ENCODE data around the gene COL9A2. TPM values are rescaled to one million over a fixed set of nuclear protein-coding genes. Genes with fewer than 3 reads are reported as not detected.
A peak's percentile ranks its signal among the peaks of the same experiment; 100 is the strongest.

The COL9A2 gene
- total RNA-seq, 1 donor from 2014 or later = 2.1 TPM

GRCh38 chr1:40256401-40257084, 60.5 kb downstream of the COL9A2 start:
- H3K27ac Mint-ChIP-seq (ENCODE audit: unreplicated experiment) = peak overlapping the region; percentile 100
- TF ChIP-seq CTCF (IDR thresholded peaks at IDR 0.05) = no peak

GRCh38 chr1:40255231-40255630, 61.9 kb downstream of the COL9A2 start:
- Mint-ChIP-seq H3K4me1 (ENCODE audit: unreplicated experiment) (peaks cover 28% of the 10 kb centered on the region), H3K27ac (ENCODE audit: unreplicated experiment) (no peak overlapping the region), H3K27me3 (ENCODE audit: unreplicated experiment) (no peaks in the 10 kb centered on the region), H3K4me3 (ENCODE audit: unreplicated experiment) (no peak overlapping the region), H3K36me3 (ENCODE audit: unreplicated experiment) (no peaks in the 10 kb centered on the region), H3K9me3 (ENCODE audit: unreplicated experiment) (no peaks in the 10 kb centered on the region)
- no peak for DNase-seq (ENCODE audit: extremely low spot score, unreplicated experiment)
- no peak for TF ChIP-seq CTCF (IDR thresholded peaks at IDR 0.05)

More at GRCh38 chr1:40256401-40257084, 60.5 kb downstream of the COL9A2 start:
- no peaks in the 10 kb centered on the region for H3K27me3 Mint-ChIP-seq (ENCODE audit: unreplicated experiment)
- H3K9me3 Mint-ChIP-seq (ENCODE audit: unreplicated experiment) = no peaks in the 10 kb centered on the region
- peak overlapping the region; percentile 95 for H3K4me3 Mint-ChIP-seq (ENCODE audit: unreplicated experiment)
- DNase-seq (ENCODE audit: extremely low spot score, unreplicated experiment) = no peak
- H3K36me3 Mint-ChIP-seq (ENCODE audit: unreplicated experiment) = peaks cover 8% of the 10 kb centered on the region
- peaks cover 31% of the 10 kb centered on the region for H3K4me1 Mint-ChIP-seq (ENCODE audit: unreplicated experiment)

GRCh38 chr1:40252601-40253000, 64.5 kb downstream of the COL9A2 start:
- Mint-ChIP-seq H3K36me3 (ENCODE audit: unreplicated experiment) (no peaks in the 10 kb centered on the region), H3K27me3 (ENCODE audit: unreplicated experiment) (no peaks in the 10 kb centered on the region), H3K4me3 (ENCODE audit: unreplicated experiment) (no peak overlapping the region), H3K27ac (ENCODE audit: unreplicated experiment) (no peak overlapping the region), H3K4me1 (ENCODE audit: unreplicated experiment) (peaks cover 14% of the 10 kb centered on the region), H3K9me3 (ENCODE audit: unreplicated experiment) (no peaks in the 10 kb centered on the region)
- TF ChIP-seq CTCF (IDR thresholded peaks at IDR 0.05) = no peak
- DNase-seq (ENCODE audit: extremely low spot score, unreplicated experiment) = no peak

- H3K9me3 Mint-ChIP-seq (ENCODE audit: unreplicated experiment) = no peaks in the 10 kb centered on the region
- H3K27me3 Mint-ChIP-seq (ENCODE audit: unreplicated experiment) = no peaks in the 10 kb centered on the region
- H3K4me3 Mint-ChIP-seq (ENCODE audit: unreplicated experiment) = no peak overlapping the region
- DNase-seq (ENCODE audit: extremely low spot score, unreplicated experiment) = no peak
- peaks cover 7% of the 10 kb centered on the region for H3K4me1 Mint-ChIP-seq (ENCODE audit: unreplicated experiment)
- no peak overlapping the region for H3K27ac Mint-ChIP-seq (ENCODE audit: unreplicated experiment)
- no peaks in the 10 kb centered on the region for H3K36me3 Mint-ChIP-seq (ENCODE audit: unreplicated experiment)
- no peak for TF ChIP-seq CTCF (IDR thresholded peaks at IDR 0.05)
These were observed 65.6 kb downstream of the COL9A2 start for GRCh38 chr1:40251456-40251855.

Other genes starting within 250 kb of the COL9A2 start
- 62.6 and 72.1 TPM in 2 replicates for gene PPT1, start 220.0 kb downstream of the COL9A2 start, total RNA-seq
- gene RLF, start 155.9 kb downstream of the COL9A2 start, total RNA-seq = 14.0 TPM in 2 replicates
- not detected in 2 replicates for gene TMCO2, start 69.3 kb downstream of the COL9A2 start, total RNA-seq
- 41.2 and 43.4 TPM in 2 replicates for gene ZMPSTE24, start 59.0 kb downstream of the COL9A2 start, total RNA-seq
- gene SMAP2, start 56.4 kb upstream of the COL9A2 start, total RNA-seq = 12.7 TPM in 2 replicates
- gene ZFP69B, start 133.2 kb upstream of the COL9A2 start, total RNA-seq = 6.7 TPM in 2 replicates
- gene ZFP69, start 160.0 kb upstream of the COL9A2 start, total RNA-seq = 3.7 and 4.9 TPM in 2 replicates
- 9.7 and 10.0 TPM in 2 replicates for gene EXO5, start 191.5 kb upstream of the COL9A2 start, total RNA-seq
- 4.7 and 5.4 TPM in 2 replicates for gene ZNF684, start 214.4 kb upstream of the COL9A2 start, total RNA-seq

Data from osteocyte (in vitro differentiated cells).